ACC112 (cell line): ENCODE data around the gene ERBB3.

Experiments
- H2AFZ ChIP-seq: fragments of 200-600 bp; sonication (generic); one replicate; pipeline ENCODE4 v1.6.0; 2017; ENCODE audit warnings: antibody characterized with exemption, low read length; ENCODE audit not compliant: unreplicated experiment
- H3K27ac ChIP-seq: fragments of 200-600 bp; sonication (generic); 2 replicates; pipeline ENCODE4 v1.5.1; 2014; ENCODE audit warnings: low read depth, mild to moderate bottlenecking, antibody characterized with exemption, low read length, moderate library complexity
- H3K27me3 ChIP-seq: fragments of 200-600 bp; sonication (generic); 2 replicates; pipeline ENCODE4 v1.6.1; 2014; ENCODE audit warnings: mild to moderate bottlenecking, antibody characterized with exemption, low read length, moderate library complexity, mixed read lengths; ENCODE audit not compliant: insufficient read depth
- H3K36me3 ChIP-seq: fragments of 200-600 bp; sonication (generic); 2 replicates; pipeline ENCODE4 v1.6.1; 2016; ENCODE audit warnings: mild to moderate bottlenecking, antibody characterized with exemption, low read length, moderate library complexity, mixed read lengths; ENCODE audit not compliant: insufficient read depth
- H3K4me1 ChIP-seq: fragments of 200-600 bp; sonication (generic); one replicate; pipeline ENCODE4 v1.6.1; 2016; ENCODE audit warnings: low read length, mixed read lengths; ENCODE audit not compliant: insufficient read depth, unreplicated experiment, control insufficient read depth
- H3K4me3 ChIP-seq: fragments of 200-600 bp; sonication (generic); 2 replicates; pipeline ENCODE4 v1.5.1; 2014; ENCODE audit warnings: mild to moderate bottlenecking, low read depth, low read length
- H3K79me2 ChIP-seq: fragments of 200-600 bp; sonication (generic); one replicate; pipeline ENCODE4 v1.6.0; 2016; ENCODE audit warnings: low read length; ENCODE audit not compliant: control insufficient read depth, unreplicated experiment, insufficient read depth

The ERBB3 gene

GRCh38 chr12:56134897-56135296, 54.9 kb downstream of the ERBB3 start:
- H3K27ac ChIP-seq, result no peak overlapping the region
- H3K79me2 ChIP-seq, result no peaks in the 10 kb centered on the region
- H3K4me1 ChIP-seq, result no peaks in the 10 kb centered on the region
- no peak overlapping the region for H3K4me3 ChIP-seq
- H2AFZ ChIP-seq, result no peak overlapping the region
- H3K27me3 ChIP-seq, result no peaks in the 10 kb centered on the region
- peaks cover 46% of the 10 kb centered on the region; the same call in 1 of the 2 replicates for H3K36me3 ChIP-seq

GRCh38 chr12:56137853-56138571, 58.0 kb downstream of the ERBB3 start:
- Histone ChIP-seq H3K36me3 (peaks cover 37% of the 10 kb centered on the region), H3K27ac (no peak overlapping the region), H2AFZ (no peak overlapping the region), H3K79me2 (no peaks in the 10 kb centered on the region), H3K4me1 (no peaks in the 10 kb centered on the region), H3K27me3 (no peaks in the 10 kb centered on the region), H3K4me3 (no peak overlapping the region)

GRCh38 chr12:56141946-56142784, 62.2 kb downstream of the ERBB3 start:
- Histone ChIP-seq H3K79me2 (no peaks in the 10 kb centered on the region), H3K4me1 (peaks cover 6% of the 10 kb centered on the region), H2AFZ (no peak overlapping the region), H3K4me3 (no peak overlapping the region), H3K27me3 (no peaks in the 10 kb centered on the region), H3K36me3 (peaks cover 26% of the 10 kb centered on the region), H3K27ac (no peak overlapping the region)

GRCh38 chr12:56143217-56143616, 63.3 kb downstream of the ERBB3 start:
- H3K27me3 ChIP-seq, result no peaks in the 10 kb centered on the region
- no peak overlapping the region for H3K4me3 ChIP-seq
- no peak overlapping the region for H2AFZ ChIP-seq
- no peaks in the 10 kb centered on the region for H3K79me2 ChIP-seq
- no peak overlapping the region for H3K27ac ChIP-seq
- peaks cover 6% of the 10 kb centered on the region for H3K4me1 ChIP-seq
- H3K36me3 ChIP-seq, result peaks cover 17% of the 10 kb centered on the region

- H3K27ac ChIP-seq, result no peak overlapping the region
- H3K4me1 ChIP-seq, result peaks cover 6% of the 10 kb centered on the region
- H3K4me3 ChIP-seq, result no peak overlapping the region
- H2AFZ ChIP-seq, result no peak overlapping the region
- H3K79me2 ChIP-seq, result no peaks in the 10 kb centered on the region
- no peaks in the 10 kb centered on the region for H3K27me3 ChIP-seq
- H3K36me3 ChIP-seq, result peaks cover 11% of the 10 kb centered on the region; the same call in 1 of the 2 replicates
Measured at GRCh38 chr12:56143870-56144269, 63.9 kb downstream of the ERBB3 start.

- H3K27me3 ChIP-seq, result no peaks in the 10 kb centered on the region
- H3K4me1 ChIP-seq, result peaks cover 8% of the 10 kb centered on the region
- H3K27ac ChIP-seq, result no peak overlapping the region
- no peak overlapping the region for H3K4me3 ChIP-seq
- H3K36me3 ChIP-seq, result peaks cover 11% of the 10 kb centered on the region; the same call in 1 of the 2 replicates
- no peak overlapping the region for H2AFZ ChIP-seq
- no peaks in the 10 kb centered on the region for H3K79me2 ChIP-seq
Measured at GRCh38 chr12:56145217-56145616, 65.3 kb downstream of the ERBB3 start.

- peaks cover 21% of the 10 kb centered on the region for H3K4me1 ChIP-seq
- H3K36me3 ChIP-seq, result 0 out of 2 replicates have a peak, but pooled peaks cover 6% of the 10 kb centered on the region
- no peak overlapping the region for H2AFZ ChIP-seq
- peaks cover 3% of the 10 kb centered on the region for H3K79me2 ChIP-seq
- no peak overlapping the region for H3K27ac ChIP-seq
- H3K27me3 ChIP-seq, result no peaks in the 10 kb centered on the region
- no peak overlapping the region for H3K4me3 ChIP-seq
Measured at GRCh38 chr12:56146492-56147460, 66.8 kb downstream of the ERBB3 start.

GRCh38 chr12:56150563-56150962, 70.6 kb downstream of the ERBB3 start:
- H3K79me2 ChIP-seq, result peaks cover 3% of the 10 kb centered on the region
- no peak overlapping the region for H2AFZ ChIP-seq
- no peak overlapping the region for H3K4me3 ChIP-seq
- no peaks in the 10 kb centered on the region; the same call in 1 of the 2 replicates for H3K36me3 ChIP-seq
- H3K4me1 ChIP-seq, result peaks cover 31% of the 10 kb centered on the region
- H3K27me3 ChIP-seq, result no peaks in the 10 kb centered on the region
- 0 out of 2 replicates have a peak overlapping the region, but pooled peaks have one; percentile 0 for H3K27ac ChIP-seq

- H3K36me3 ChIP-seq, result no peaks in the 10 kb centered on the region; the same call in 1 of the 2 replicates
- H3K4me1 ChIP-seq, result peaks cover 28% of the 10 kb centered on the region
- H3K79me2 ChIP-seq, result peaks cover 3% of the 10 kb centered on the region
- H2AFZ ChIP-seq, result peak overlapping the region; percentile 93
- H3K4me3 ChIP-seq, result peak overlapping the region; percentile 83
- H3K27ac ChIP-seq, result peak overlapping the region; percentile 56
- no peaks in the 10 kb centered on the region for H3K27me3 ChIP-seq
Measured at GRCh38 chr12:56151672-56152131, 71.7 kb downstream of the ERBB3 start.
